ENCODE measurements around the gene AKR1B15.
A peak's percentile ranks its signal among the peaks of the same experiment; 100 is the strongest.

The AKR1B15 gene

GRCh38 chr7:134587750-134588149 lies 38.8 kb downstream of the AKR1B15 start:
- H3K4me3 ChIP-seq (ENCODE audit: insufficient read depth in 1 of 2, low read depth in 1 of 2, low read length in 2 of 2): no peak overlapping the region
- H3K36me3 ChIP-seq (ENCODE audit: control insufficient read depth in 1 of 2, insufficient read depth in 2 of 2, low read depth in 1 of 2, low read length in 2 of 2): no peaks in the 10 kb centered on the region
- no peak overlapping the region for H2AFZ ChIP-seq (ENCODE audit: low read depth, low read length)
- no peak overlapping the region for H2BK15ac ChIP-seq (ENCODE audit: low read depth, poor library complexity, severe bottlenecking)
- H2BK12ac ChIP-seq (ENCODE audit: low read length in 2 of 2): no peak overlapping the region
- no peak overlapping the region for H4K8ac ChIP-seq (ENCODE audit: low read length)
- H3K4me2 ChIP-seq (ENCODE audit: low read length, poor library complexity, severe bottlenecking): no peak overlapping the region
- no peaks in the 10 kb centered on the region for H3K79me1 ChIP-seq (replicated peaks; ENCODE audit: low read length, poor library complexity, severe bottlenecking)
- H2BK120ac ChIP-seq (ENCODE audit: low read depth, low read length): no peak overlapping the region
- no peak overlapping the region for H3K9ac ChIP-seq (ENCODE audit: low read length)
- WGBS: 35% methylated on average over 1 of the region's 2 CpGs
- no peak overlapping the region for H2BK5ac ChIP-seq (ENCODE audit: low read depth, low read length, poor library complexity, severe bottlenecking)
- H3K27me3 ChIP-seq (ENCODE audit: control insufficient read depth in 1 of 2, insufficient read depth in 1 of 2, low read length in 2 of 2): peaks cover 0 to 10% of the 10 kb centered on the region in 2 experiments
- no peak overlapping the region for H3K4ac ChIP-seq (ENCODE audit: low read depth in 1 of 2, low read length in 2 of 2)
- no peaks in the 10 kb centered on the region for H3K4me1 ChIP-seq (ENCODE audit: control insufficient read depth, insufficient read depth, low read depth, low read length)
- H3K9me3 ChIP-seq (ENCODE audit: control insufficient read depth, low read length): no peaks in the 10 kb centered on the region
- no peak overlapping the region for H2AK5ac ChIP-seq (ENCODE audit: low read length, severe bottlenecking)
- no peak for DNase-seq
- no peak overlapping the region for H4K91ac ChIP-seq (ENCODE audit: low read length)
- no peak overlapping the region for H3K23ac ChIP-seq (ENCODE audit: low read length in 2 of 2)
- H3K27ac ChIP-seq (ENCODE audit: low read length, poor library complexity, severe bottlenecking): no peak overlapping the region
- no peak overlapping the region for H3K18ac ChIP-seq (ENCODE audit: low read depth in 1 of 2, low read length in 2 of 2)
- no peak overlapping the region for H3K14ac ChIP-seq (ENCODE audit: low read length in 2 of 2)

GRCh38 chr7:134589491-134589941 lies 40.6 kb downstream of the AKR1B15 start:
- no peak overlapping the region for H3K27ac ChIP-seq (ENCODE audit: low read length, poor library complexity, severe bottlenecking)
- H2BK12ac ChIP-seq (ENCODE audit: low read length in 2 of 2): no peak overlapping the region
- H3K14ac ChIP-seq (ENCODE audit: low read length in 2 of 2): no peak overlapping the region
- peak overlapping the region; percentile 50 for H4K91ac ChIP-seq (ENCODE audit: low read length)
- H3K79me1 ChIP-seq (replicated peaks; ENCODE audit: low read length, poor library complexity, severe bottlenecking): no peaks in the 10 kb centered on the region
- peaks cover 0 to 6% of the 10 kb centered on the region in 2 experiments for H3K27me3 ChIP-seq (ENCODE audit: control insufficient read depth in 1 of 2, insufficient read depth in 1 of 2, low read length in 2 of 2)
- no peak overlapping the region for H3K4me3 ChIP-seq (ENCODE audit: insufficient read depth in 1 of 2, low read depth in 1 of 2, low read length in 2 of 2)
- peak; percentile 22 for DNase-seq
- no peak overlapping the region for H2BK15ac ChIP-seq (ENCODE audit: low read depth, poor library complexity, severe bottlenecking)
- no peak overlapping the region for H3K18ac ChIP-seq (ENCODE audit: low read depth in 1 of 2, low read length in 2 of 2)
- no peak overlapping the region for H2BK5ac ChIP-seq (ENCODE audit: low read depth, low read length, poor library complexity, severe bottlenecking)
- no peaks in the 10 kb centered on the region for H3K4me1 ChIP-seq (ENCODE audit: control insufficient read depth, insufficient read depth, low read depth, low read length)
- H3K4ac ChIP-seq (ENCODE audit: low read depth in 1 of 2, low read length in 2 of 2): no peak overlapping the region
- no peak overlapping the region for H3K9ac ChIP-seq (ENCODE audit: low read length)
- no peak overlapping the region for H2AFZ ChIP-seq (ENCODE audit: low read depth, low read length)
- H3K36me3 ChIP-seq (ENCODE audit: control insufficient read depth in 1 of 2, insufficient read depth in 2 of 2, low read depth in 1 of 2, low read length in 2 of 2): no peaks in the 10 kb centered on the region
- no peak overlapping the region for H3K23ac ChIP-seq (ENCODE audit: low read length in 2 of 2)
- H4K8ac ChIP-seq (ENCODE audit: low read length): no peak overlapping the region
- WGBS: 52% methylated on average over 3 of the region's 3 CpGs
- H3K4me2 ChIP-seq (ENCODE audit: low read length, poor library complexity, severe bottlenecking): no peak overlapping the region
- H2AK5ac ChIP-seq (ENCODE audit: low read length, severe bottlenecking): no peak overlapping the region
- H2BK120ac ChIP-seq (ENCODE audit: low read depth, low read length): no peak overlapping the region
- no peaks in the 10 kb centered on the region for H3K9me3 ChIP-seq (ENCODE audit: control insufficient read depth, low read length)

GRCh38 chr7:134593530-134594392 lies 44.9 kb downstream of the AKR1B15 start:
- peak overlapping the region; percentile 89 for H3K9ac ChIP-seq (ENCODE audit: low read length)
- H3K27ac ChIP-seq (ENCODE audit: low read length, poor library complexity, severe bottlenecking): peak overlapping the region; percentile 61
- H2BK12ac ChIP-seq (ENCODE audit: low read length in 2 of 2): peak overlapping the region in 1 of 2 experiments; percentile 61
- no peak overlapping the region for H2BK5ac ChIP-seq (ENCODE audit: low read depth, low read length, poor library complexity, severe bottlenecking)
- H4K91ac ChIP-seq (ENCODE audit: low read length): no peak overlapping the region
- H2BK15ac ChIP-seq (ENCODE audit: low read depth, poor library complexity, severe bottlenecking): peak overlapping the region; percentile 48
- no peak overlapping the region for H2AFZ ChIP-seq (ENCODE audit: low read depth, low read length)
- no peak overlapping the region for H3K4ac ChIP-seq (ENCODE audit: low read depth in 1 of 2, low read length in 2 of 2)
- H4K8ac ChIP-seq (ENCODE audit: low read length): no peak overlapping the region
- no peaks in the 10 kb centered on the region for H3K27me3 ChIP-seq (ENCODE audit: control insufficient read depth in 1 of 2, insufficient read depth in 1 of 2, low read length in 2 of 2)
- DNase-seq: peak; percentile 87
- no peaks in the 10 kb centered on the region for H3K79me1 ChIP-seq (replicated peaks; ENCODE audit: low read length, poor library complexity, severe bottlenecking)
- no peaks in the 10 kb centered on the region for H3K36me3 ChIP-seq (ENCODE audit: control insufficient read depth in 1 of 2, insufficient read depth in 2 of 2, low read depth in 1 of 2, low read length in 2 of 2)
- no peak overlapping the region for H3K18ac ChIP-seq (ENCODE audit: low read depth in 1 of 2, low read length in 2 of 2)
- no peak overlapping the region for H2BK120ac ChIP-seq (ENCODE audit: low read depth, low read length)
- H3K4me1 ChIP-seq (ENCODE audit: control insufficient read depth, insufficient read depth, low read depth, low read length): no peaks in the 10 kb centered on the region
- no peak overlapping the region for H3K23ac ChIP-seq (ENCODE audit: low read length in 2 of 2)
- no peak overlapping the region for H3K4me3 ChIP-seq (ENCODE audit: insufficient read depth in 1 of 2, low read depth in 1 of 2, low read length in 2 of 2)
- H2AK5ac ChIP-seq (ENCODE audit: low read length, severe bottlenecking): no peak overlapping the region
- no peak overlapping the region for H3K4me2 ChIP-seq (ENCODE audit: low read length, poor library complexity, severe bottlenecking)
- no peak overlapping the region for H3K14ac ChIP-seq (ENCODE audit: low read length in 2 of 2)
- 59% methylated on average over 8 of the region's 8 CpGs for WGBS
- no peaks in the 10 kb centered on the region for H3K9me3 ChIP-seq (ENCODE audit: control insufficient read depth, low read length)

- Histone ChIP-seq H3K9me3 (ENCODE audit: control insufficient read depth, low read length) (no peaks in the 10 kb centered on the region), H3K14ac (ENCODE audit: low read length in 2 of 2) (no peak overlapping the region)
These were observed 46.0 kb downstream of the AKR1B15 start for GRCh38 chr7:134594877-134595276.

More at GRCh38 chr7:134594877-134595276, 46.0 kb downstream of the AKR1B15 start:
- Histone ChIP-seq H3K4ac (ENCODE audit: low read depth in 1 of 2, low read length in 2 of 2) (no peak overlapping the region), H3K79me1 (replicated peaks; ENCODE audit: low read length, poor library complexity, severe bottlenecking) (no peaks in the 10 kb centered on the region), H4K8ac (ENCODE audit: low read length) (no peak overlapping the region), H3K9ac (ENCODE audit: low read length) (peak overlapping the region; percentile 89), H2BK15ac (ENCODE audit: low read depth, poor library complexity, severe bottlenecking) (no peak overlapping the region), H3K18ac (ENCODE audit: low read depth in 1 of 2, low read length in 2 of 2) (no peak overlapping the region), H2BK12ac (ENCODE audit: low read length in 2 of 2) (no peak overlapping the region), H2AK5ac (ENCODE audit: low read length, severe bottlenecking) (no peak overlapping the region), H3K36me3 (ENCODE audit: control insufficient read depth in 1 of 2, insufficient read depth in 2 of 2, low read depth in 1 of 2, low read length in 2 of 2) (no peaks in the 10 kb centered on the region), H2AFZ (ENCODE audit: low read depth, low read length) (no peak overlapping the region), H2BK5ac (ENCODE audit: low read depth, low read length, poor library complexity, severe bottlenecking) (no peak overlapping the region), H3K27me3 (ENCODE audit: control insufficient read depth in 1 of 2, insufficient read depth in 1 of 2, low read length in 2 of 2) (no peaks in the 10 kb centered on the region), H3K4me2 (ENCODE audit: low read length, poor library complexity, severe bottlenecking) (no peak overlapping the region), H2BK120ac (ENCODE audit: low read depth, low read length) (no peak overlapping the region), H3K4me1 (ENCODE audit: control insufficient read depth, insufficient read depth, low read depth, low read length) (peaks cover 1% of the 10 kb centered on the region), H3K23ac (ENCODE audit: low read length in 2 of 2) (no peak overlapping the region), H3K27ac (ENCODE audit: low read length, poor library complexity, severe bottlenecking) (no peak overlapping the region), H3K4me3 (ENCODE audit: insufficient read depth in 1 of 2, low read depth in 1 of 2, low read length in 2 of 2) (no peak overlapping the region), H4K91ac (ENCODE audit: low read length) (no peak overlapping the region)
- WGBS: no CpG with 5 or more reads among the region's 1 CpG
- no peak for DNase-seq
